ENCODE data around the gene CDK5RAP3.
"Not testable (repeated sequence)": the region's sequence is repeated elsewhere in the genome, so short reads cannot be mapped to it uniquely, and the experiment has no call there.

The CDK5RAP3 gene, protein sequence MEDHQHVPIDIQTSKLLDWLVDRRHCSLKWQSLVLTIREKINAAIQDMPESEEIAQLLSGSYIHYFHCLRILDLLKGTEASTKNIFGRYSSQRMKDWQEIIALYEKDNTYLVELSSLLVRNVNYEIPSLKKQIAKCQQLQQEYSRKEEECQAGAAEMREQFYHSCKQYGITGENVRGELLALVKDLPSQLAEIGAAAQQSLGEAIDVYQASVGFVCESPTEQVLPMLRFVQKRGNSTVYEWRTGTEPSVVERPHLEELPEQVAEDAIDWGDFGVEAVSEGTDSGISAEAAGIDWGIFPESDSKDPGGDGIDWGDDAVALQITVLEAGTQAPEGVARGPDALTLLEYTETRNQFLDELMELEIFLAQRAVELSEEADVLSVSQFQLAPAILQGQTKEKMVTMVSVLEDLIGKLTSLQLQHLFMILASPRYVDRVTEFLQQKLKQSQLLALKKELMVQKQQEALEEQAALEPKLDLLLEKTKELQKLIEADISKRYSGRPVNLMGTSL

DNA sequence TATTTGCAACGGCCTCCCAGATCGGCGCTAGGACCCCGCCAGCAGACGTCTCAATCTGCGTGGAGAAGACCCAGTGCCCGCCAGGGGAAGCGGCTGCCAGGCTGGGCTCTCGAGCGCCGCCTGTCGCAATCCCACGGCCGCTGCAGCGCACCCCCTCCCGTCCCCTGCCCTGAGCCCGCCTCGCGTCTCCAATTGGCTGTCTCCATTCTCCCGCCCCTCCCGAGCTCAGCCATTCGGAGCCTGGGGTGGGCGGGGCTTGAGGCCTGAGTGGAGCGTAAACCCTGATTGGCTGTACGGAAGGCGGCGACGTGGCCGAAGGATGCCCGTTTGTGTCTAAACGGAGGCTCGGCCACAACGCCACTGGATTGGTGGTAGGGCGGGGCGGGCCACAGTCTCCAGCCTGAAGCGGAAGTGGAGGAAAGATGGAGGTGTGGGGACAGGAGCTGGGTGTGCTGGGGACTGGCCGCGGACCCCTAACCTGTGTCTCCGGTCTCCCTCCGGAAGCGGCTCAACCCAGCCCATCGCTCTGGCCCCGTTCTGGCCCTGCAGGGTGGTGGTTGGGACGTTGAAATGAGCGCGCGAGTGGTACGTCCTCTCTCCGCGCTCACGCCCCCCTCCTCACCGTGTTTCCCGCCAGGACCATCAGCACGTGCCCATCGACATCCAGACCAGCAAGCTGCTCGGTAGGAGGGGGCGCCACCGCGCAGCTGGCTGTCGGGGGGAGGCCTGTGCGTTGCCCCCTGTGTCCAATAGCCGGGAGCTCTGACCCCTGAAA lies at the start of gene CDK5RAP3:
Gene CDK5RAP3, plus strand, starts transcription at position 389 of the 775 bp plus-strand sequence. Its CDS starts 34 bp downstream, at position 423.
- H3K27ac ChIP-seq (ENCODE audit: low read depth, low read length): peak within 1 kb of the TSS; percentile 93
- H3K27me3 ChIP-seq (ENCODE audit: control insufficient read depth in 1 of 2, insufficient read depth in 2 of 2, low read length in 2 of 2): no peaks in the 10 kb centered on the region
- peaks cover 24% of the 10 kb centered on the region for H3K4me1 ChIP-seq (ENCODE audit: insufficient read depth, low read length)
- H3K36me3 ChIP-seq (ENCODE audit: insufficient read depth, low read length): peaks cover 12% of the 10 kb centered on the region
- H3K4me3 ChIP-seq (ENCODE audit: low read depth in 1 of 2, low read length in 2 of 2): peak within 1 kb of the TSS; percentile 80 to 99
- H3K9ac ChIP-seq (ENCODE audit: low read length): peak within 1 kb of the TSS; percentile 83
- no peaks in the 10 kb centered on the region for H3K9me3 ChIP-seq (ENCODE audit: low read length)

DNA sequence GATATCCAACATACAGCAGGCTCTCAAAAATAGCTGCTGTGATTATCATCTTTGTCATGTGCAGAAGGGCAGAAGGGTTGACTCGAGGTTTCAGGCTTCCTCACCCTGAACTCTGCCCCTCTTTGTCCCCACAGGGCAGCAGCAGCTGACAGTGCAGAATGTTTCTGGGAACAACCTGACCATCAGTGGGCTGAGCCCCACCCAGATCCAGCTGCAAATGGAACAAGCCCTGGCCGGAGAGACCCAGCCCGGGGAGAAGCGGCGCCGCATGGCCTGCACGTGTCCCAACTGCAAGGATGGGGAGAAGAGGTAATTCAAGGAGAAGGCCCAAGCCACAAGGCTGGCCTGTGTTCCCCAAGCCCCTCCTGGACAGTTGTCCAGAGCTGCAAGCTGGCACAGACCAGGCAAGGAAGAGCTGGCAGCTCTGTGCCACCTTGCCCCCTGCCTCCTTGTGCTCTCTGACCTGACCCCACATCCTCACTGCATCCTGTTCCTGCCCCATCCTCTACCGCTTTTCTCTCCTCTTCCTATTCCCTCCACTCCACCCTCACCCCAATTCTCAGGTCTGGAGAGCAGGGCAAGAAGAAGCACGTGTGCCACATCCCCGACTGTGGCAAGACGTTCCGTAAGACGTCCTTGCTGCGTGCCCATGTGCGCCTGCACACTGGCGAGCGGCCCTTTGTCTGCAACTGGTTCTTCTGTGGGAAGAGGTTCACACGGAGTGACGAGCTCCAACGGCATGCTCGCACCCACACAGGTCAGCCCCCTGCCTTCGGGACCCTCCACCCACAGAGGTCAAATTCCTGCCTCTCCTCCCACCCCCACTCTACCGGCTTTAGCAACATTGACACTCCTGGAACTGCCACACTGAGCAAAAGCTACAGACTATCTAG lies 45.9 kb upstream of the CDK5RAP3 start:
- Histone ChIP-seq H3K4me3 (ENCODE audit: low read depth in 1 of 2, low read length in 2 of 2) (no peak overlapping the region), H3K4me1 (ENCODE audit: insufficient read depth, low read length) (no peaks in the 10 kb centered on the region), H3K36me3 (ENCODE audit: insufficient read depth, low read length) (peaks cover 56% of the 10 kb centered on the region), H3K9me3 (ENCODE audit: low read length) (no peaks in the 10 kb centered on the region), H3K27ac (ENCODE audit: low read depth, low read length) (no peak overlapping the region), H3K9ac (ENCODE audit: low read length) (no peak overlapping the region), H3K27me3 (ENCODE audit: control insufficient read depth in 1 of 2, insufficient read depth in 2 of 2, low read length in 2 of 2) (no peaks in the 10 kb centered on the region)

DNA sequence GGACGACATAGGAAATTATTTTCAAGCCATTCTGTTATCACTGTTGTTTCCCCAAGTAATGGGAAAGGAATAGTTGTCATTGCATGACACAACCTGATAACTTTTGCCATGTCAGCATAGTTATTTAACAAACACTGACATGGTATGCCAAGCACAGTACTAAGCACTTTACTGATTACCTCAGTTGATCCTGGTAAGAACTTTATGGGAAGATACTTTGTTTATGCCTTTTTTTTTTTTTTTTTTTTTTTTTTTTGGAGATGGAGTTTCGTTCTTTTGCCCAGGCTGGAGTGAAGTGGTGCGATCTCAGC lies 45.3 kb upstream of the CDK5RAP3 start:
- Histone ChIP-seq H3K4me3 (ENCODE audit: low read depth in 1 of 2, low read length in 2 of 2) (no peak overlapping the region), H3K27me3 (ENCODE audit: control insufficient read depth in 1 of 2, insufficient read depth in 2 of 2, low read length in 2 of 2) (no peaks in the 10 kb centered on the region), H3K36me3 (ENCODE audit: insufficient read depth, low read length) (peaks cover 62% of the 10 kb centered on the region), H3K9me3 (ENCODE audit: low read length) (no peaks in the 10 kb centered on the region), H3K27ac (ENCODE audit: low read depth, low read length) (no peak overlapping the region), H3K4me1 (ENCODE audit: insufficient read depth, low read length) (no peaks in the 10 kb centered on the region), H3K9ac (ENCODE audit: low read length) (no peak overlapping the region)

DNA sequence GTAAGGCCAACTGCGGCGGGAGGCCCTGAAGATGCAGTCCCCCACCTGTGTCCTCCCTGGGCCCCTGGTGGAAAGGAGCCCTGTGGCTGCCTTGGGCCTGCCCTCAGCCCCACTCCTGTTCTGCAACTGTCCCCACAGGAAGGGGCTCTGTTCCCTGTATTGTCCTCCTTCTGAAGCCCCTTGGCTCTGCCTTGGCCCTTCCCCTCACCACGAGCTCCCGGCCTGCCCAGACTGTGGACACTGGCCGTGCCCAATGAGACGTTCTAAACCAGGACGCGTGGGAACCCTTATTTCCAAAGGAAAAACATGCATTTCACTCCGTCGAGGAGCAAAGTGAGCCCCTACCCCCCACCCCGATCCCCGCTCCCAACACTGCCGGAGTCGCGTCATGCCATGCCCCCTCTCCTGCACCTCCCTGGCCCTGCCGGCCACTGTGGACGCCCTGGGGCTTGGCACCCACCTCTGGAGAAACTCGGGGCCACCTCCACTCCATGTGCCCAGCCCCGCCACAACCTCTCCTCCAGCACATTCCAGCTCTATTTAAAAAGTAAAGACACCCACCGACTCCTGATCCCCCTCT lies 43.0 kb upstream of the CDK5RAP3 start:
- H3K36me3 ChIP-seq (ENCODE audit: insufficient read depth, low read length): peaks cover 52% of the 10 kb centered on the region
- no peaks in the 10 kb centered on the region for H3K9me3 ChIP-seq (ENCODE audit: low read length)
- H3K9ac ChIP-seq (ENCODE audit: low read length): no peak overlapping the region
- H3K4me3 ChIP-seq (ENCODE audit: low read depth in 1 of 2, low read length in 2 of 2): no peak overlapping the region
- H3K27ac ChIP-seq (ENCODE audit: low read depth, low read length): no peak overlapping the region
- H3K27me3 ChIP-seq (ENCODE audit: control insufficient read depth in 1 of 2, insufficient read depth in 2 of 2, low read length in 2 of 2): no peaks in the 10 kb centered on the region
- H3K4me1 ChIP-seq (ENCODE audit: insufficient read depth, low read length): no peaks in the 10 kb centered on the region

DNA sequence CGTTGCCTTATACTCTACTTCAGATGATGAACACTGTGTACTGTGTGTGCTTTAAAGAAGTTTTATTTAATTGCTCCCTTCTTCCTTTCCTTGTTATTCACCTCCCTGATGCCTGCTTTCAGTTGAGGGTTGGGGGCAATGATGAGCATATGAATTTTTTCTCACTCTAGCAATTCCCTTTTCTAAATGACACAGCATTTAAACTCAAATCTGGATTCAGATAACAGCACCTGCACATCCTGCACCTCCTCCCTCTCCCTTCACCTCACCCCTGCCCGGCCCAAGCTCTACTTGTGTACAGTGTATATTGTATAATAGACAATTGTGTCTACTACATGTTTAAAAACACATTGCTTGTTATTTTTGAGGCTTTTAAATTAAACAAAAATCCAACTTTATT lies 42.5 kb upstream of the CDK5RAP3 start:
- H3K4me3 ChIP-seq (ENCODE audit: low read depth in 1 of 2, low read length in 2 of 2): no peak overlapping the region
- H3K36me3 ChIP-seq (ENCODE audit: insufficient read depth, low read length): peaks cover 47% of the 10 kb centered on the region
- no peaks in the 10 kb centered on the region for H3K9me3 ChIP-seq (ENCODE audit: low read length)
- H3K27ac ChIP-seq (ENCODE audit: low read depth, low read length): no peak overlapping the region
- H3K4me1 ChIP-seq (ENCODE audit: insufficient read depth, low read length): no peaks in the 10 kb centered on the region
- no peaks in the 10 kb centered on the region for H3K27me3 ChIP-seq (ENCODE audit: control insufficient read depth in 1 of 2, insufficient read depth in 2 of 2, low read length in 2 of 2)
- no peak overlapping the region for H3K9ac ChIP-seq (ENCODE audit: low read length)

DNA sequence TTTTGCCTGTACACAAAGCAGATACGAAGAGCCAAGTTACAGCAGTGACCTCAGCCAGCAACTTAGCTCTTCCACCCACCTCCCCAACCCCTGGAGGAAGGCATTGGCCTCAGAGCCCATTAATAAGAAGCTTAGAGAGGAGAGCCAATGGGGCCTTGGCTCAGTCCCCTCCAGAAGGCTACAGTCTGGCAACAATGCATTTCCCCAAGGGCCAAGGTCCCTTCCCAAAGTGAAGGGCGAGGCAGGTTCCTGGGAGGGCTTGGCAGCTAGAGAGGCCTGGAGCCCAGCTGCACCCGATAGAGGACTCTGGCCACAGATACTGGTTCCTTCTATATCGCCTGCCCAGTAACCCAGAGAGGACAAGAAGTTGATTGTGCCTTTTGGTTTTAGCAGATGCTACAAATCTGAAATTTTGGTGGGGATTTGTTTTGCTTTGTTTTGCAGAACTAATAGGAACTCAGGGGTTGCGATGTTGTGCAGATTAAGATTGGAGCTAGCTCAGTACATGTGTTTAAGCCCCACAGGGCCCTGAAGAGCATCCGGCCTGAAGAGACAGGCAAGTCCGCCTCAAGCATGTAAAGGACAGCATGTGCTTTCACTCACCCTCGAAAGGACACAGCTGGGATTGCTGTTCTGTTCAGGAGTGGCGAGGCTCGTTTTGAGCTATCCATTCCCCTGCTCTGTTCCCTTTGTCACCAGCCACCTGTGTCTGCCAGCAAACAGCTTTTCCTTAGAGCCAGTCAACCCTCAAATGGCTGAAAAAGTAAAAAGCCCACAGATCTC lies 41.5 kb upstream of the CDK5RAP3 start:
- Histone ChIP-seq H3K27me3 (ENCODE audit: control insufficient read depth in 1 of 2, insufficient read depth in 2 of 2, low read length in 2 of 2) (no peaks in the 10 kb centered on the region), H3K4me3 (ENCODE audit: low read depth in 1 of 2, low read length in 2 of 2) (no peak overlapping the region), H3K9ac (ENCODE audit: low read length) (no peak overlapping the region), H3K9me3 (ENCODE audit: low read length) (no peaks in the 10 kb centered on the region), H3K36me3 (ENCODE audit: insufficient read depth, low read length) (peaks cover 38% of the 10 kb centered on the region), H3K4me1 (ENCODE audit: insufficient read depth, low read length) (no peaks in the 10 kb centered on the region), H3K27ac (ENCODE audit: low read depth, low read length) (no peak overlapping the region)

DNA sequence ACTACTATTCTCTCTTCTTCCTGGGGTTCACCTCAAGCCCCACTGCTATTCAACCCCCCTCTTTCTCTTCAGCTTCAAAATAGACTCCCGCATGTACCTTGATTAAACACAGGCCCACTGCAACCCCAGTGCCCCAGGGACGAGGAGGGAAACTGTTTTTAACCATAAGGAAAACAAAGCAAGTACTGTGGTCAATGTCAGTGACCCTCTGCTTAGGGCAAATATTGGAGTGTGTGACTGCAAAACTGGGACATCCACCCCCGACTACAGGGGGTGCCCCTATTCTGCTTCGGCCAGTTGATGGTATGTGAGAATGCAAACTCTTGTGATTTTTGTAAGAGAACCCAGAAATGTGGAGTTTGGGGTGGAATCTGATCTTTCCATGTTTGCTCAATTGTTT lies 39.1 kb upstream of the CDK5RAP3 start:
- Histone ChIP-seq H3K36me3 (ENCODE audit: insufficient read depth, low read length) (peaks cover 17% of the 10 kb centered on the region), H3K4me1 (ENCODE audit: insufficient read depth, low read length) (no peaks in the 10 kb centered on the region), H3K9ac (ENCODE audit: low read length) (no peak overlapping the region), H3K27me3 (ENCODE audit: control insufficient read depth in 1 of 2, insufficient read depth in 2 of 2, low read length in 2 of 2) (no peaks in the 10 kb centered on the region), H3K9me3 (ENCODE audit: low read length) (no peaks in the 10 kb centered on the region), H3K4me3 (ENCODE audit: low read depth in 1 of 2, low read length in 2 of 2) (no peak overlapping the region), H3K27ac (ENCODE audit: low read depth, low read length) (no peak overlapping the region)

DNA sequence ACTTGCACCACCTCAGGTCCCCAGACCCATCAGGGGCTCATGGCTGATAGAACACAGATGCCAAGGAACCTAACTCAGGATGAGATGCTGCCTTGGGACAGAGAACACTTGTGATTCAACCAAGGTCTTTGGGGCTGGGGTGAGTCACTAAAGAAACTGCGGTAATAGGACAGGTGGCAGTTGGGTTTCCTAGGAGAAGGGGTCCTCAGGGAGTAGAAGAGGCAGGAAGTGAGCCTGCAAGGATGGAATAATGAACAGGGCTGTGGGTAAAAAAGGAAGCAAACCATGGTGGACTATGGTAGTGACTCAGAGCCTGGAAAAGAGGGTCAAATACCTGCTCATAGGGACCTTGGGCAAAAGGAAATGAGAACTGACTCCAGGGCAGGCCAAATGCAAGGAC lies 36.1 kb upstream of the CDK5RAP3 start:
- no peaks in the 10 kb centered on the region for H3K9me3 ChIP-seq (ENCODE audit: low read length)
- peaks cover 6% of the 10 kb centered on the region for H3K36me3 ChIP-seq (ENCODE audit: insufficient read depth, low read length)
- H3K27me3 ChIP-seq (ENCODE audit: control insufficient read depth in 1 of 2, insufficient read depth in 2 of 2, low read length in 2 of 2): no peaks in the 10 kb centered on the region
- no peak overlapping the region for H3K4me3 ChIP-seq (ENCODE audit: low read depth in 1 of 2, low read length in 2 of 2)
- H3K27ac ChIP-seq (ENCODE audit: low read depth, low read length): no peak overlapping the region
- no peaks in the 10 kb centered on the region for H3K4me1 ChIP-seq (ENCODE audit: insufficient read depth, low read length)
- no peak overlapping the region for H3K9ac ChIP-seq (ENCODE audit: low read length)

DNA sequence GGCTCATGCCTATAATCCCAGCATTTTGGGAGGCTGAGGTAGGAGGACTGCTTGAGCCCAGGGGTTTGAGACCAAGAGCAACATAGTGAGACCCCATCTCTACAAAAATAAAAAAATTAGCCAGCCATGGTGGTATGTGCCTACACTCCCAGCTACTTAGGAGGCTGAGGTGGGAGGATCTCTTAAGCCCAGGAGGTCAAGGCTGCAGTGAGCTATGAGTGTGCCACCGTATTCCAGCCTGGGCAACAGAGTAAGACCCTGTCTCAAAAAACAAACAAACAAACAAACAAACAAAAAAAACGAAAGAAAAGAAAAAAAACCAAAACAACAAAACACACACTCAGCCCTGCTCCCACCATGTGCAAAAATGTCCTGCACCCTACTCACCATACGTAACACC lies 35.4 kb upstream of the CDK5RAP3 start:
- not testable (repeated sequence) for H3K4me3 ChIP-seq (ENCODE audit: low read depth in 1 of 2, low read length in 2 of 2); H3K9me3 ChIP-seq (ENCODE audit: low read length); H3K27me3 ChIP-seq (ENCODE audit: control insufficient read depth in 1 of 2, insufficient read depth in 2 of 2, low read length in 2 of 2); H3K27ac ChIP-seq (ENCODE audit: low read depth, low read length); H3K36me3 ChIP-seq (ENCODE audit: insufficient read depth, low read length); H3K9ac ChIP-seq (ENCODE audit: low read length); H3K4me1 ChIP-seq (ENCODE audit: insufficient read depth, low read length)

DNA sequence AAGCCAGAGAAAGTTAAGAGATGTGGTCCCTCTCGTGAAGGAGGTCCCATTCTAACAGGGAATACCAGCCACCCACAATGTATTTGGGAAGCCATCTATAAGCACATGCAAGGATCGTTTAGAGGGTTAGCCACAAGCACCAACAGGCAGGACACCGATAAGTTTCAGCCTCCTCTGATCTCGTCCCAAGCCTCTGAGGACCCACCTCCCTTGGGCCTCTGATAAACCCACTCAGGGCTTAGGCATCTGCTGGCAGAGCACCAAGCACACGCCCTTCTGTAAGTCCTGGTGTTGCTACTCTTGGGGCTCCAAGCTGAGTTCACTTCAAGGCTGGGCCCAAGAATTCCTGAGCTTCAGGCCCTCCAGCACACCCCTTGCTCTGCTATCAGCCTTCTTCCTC lies 35.0 kb upstream of the CDK5RAP3 start:
- Histone ChIP-seq H3K9me3 (ENCODE audit: low read length) (no peaks in the 10 kb centered on the region), H3K4me1 (ENCODE audit: insufficient read depth, low read length) (peaks cover 3% of the 10 kb centered on the region), H3K9ac (ENCODE audit: low read length) (no peak overlapping the region), H3K36me3 (ENCODE audit: insufficient read depth, low read length) (no peaks in the 10 kb centered on the region), H3K27me3 (ENCODE audit: control insufficient read depth in 1 of 2, insufficient read depth in 2 of 2, low read length in 2 of 2) (no peaks in the 10 kb centered on the region), H3K27ac (ENCODE audit: low read depth, low read length) (no peak overlapping the region), H3K4me3 (ENCODE audit: low read depth in 1 of 2, low read length in 2 of 2) (no peak overlapping the region)

Data from muscle layer of colon (tissue), 2 donors.